ENCODE results near the gene MORN4.
A peak's percentile ranks its signal among the peaks of the same experiment; 100 is the strongest.

The MORN4 gene

DNA sequence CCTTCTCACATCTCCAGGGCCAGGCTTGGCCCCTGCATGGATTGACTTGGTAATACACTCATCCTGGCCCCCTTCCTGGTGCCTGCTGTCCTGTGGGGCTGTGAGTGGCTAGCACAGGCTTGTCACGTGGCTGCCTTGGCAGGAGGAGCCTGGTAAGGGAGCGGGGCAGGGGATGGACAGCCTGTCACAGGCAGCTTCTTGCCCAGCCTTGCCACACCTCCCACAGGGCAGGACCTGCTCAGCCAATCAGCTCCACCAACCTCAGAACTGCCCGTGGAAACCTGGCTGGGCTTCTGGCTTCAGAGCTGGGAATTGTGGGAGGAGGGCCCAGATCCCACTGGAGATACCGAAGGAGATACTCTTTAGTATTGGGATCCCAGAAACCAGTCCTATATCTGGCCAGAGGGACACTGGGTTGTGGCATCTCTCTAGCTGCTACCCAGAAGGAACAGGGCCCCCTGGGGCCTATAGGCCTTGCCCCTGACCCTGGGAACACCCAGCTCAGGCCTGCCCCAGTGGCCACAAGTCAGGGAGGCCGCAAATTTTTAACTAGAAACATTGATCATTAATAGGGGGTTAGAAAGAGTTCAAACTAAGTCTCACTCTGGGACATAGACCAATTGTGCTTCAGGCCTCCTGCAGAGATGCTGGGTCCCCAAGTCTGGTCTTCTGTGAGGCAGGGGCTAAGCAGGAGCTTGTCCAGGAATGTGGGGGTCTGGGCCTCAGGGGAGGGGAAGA, 49.1 kb downstream of the MORN4 start, which contains the start of gene HOGA1:
TSS of gene HOGA1 (plus strand) at position 330 of the 738 bp plus-strand sequence. CDS start at position 645, 315 bp downstream.
- POLR2A ChIA-PET, result interaction anchor here (1.1 to 1.2 kb wide), 2 partner anchors 12 to 56 kb away, joined by 3 read pairs; no protein-coding TSS in a partner anchor
- DNase-seq (ENCODE audit: extremely low spot score), result peak; percentile 53
- TF ChIP-seq, protein P1, sequence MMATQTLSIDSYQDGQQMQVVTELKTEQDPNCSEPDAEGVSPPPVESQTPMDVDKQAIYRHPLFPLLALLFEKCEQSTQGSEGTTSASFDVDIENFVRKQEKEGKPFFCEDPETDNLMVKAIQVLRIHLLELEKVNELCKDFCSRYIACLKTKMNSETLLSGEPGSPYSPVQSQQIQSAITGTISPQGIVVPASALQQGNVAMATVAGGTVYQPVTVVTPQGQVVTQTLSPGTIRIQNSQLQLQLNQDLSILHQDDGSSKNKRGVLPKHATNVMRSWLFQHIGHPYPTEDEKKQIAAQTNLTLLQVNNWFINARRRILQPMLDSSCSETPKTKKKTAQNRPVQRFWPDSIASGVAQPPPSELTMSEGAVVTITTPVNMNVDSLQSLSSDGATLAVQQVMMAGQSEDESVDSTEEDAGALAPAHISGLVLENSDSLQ (IDR thresholded peaks at IDR 0.05), result peak; percentile 72
- TF ChIP-seq FOXM1 (IDR thresholded peaks at IDR 0.05; ENCODE audit: borderline replicate concordance) (no peak), NFRKB (IDR thresholded peaks at IDR 0.05) (no peak), HDGF (IDR thresholded peaks at IDR 0.05; ENCODE audit: borderline replicate concordance) (no peak)
- CTCF ChIA-PET, result interaction anchor here (1.7 kb wide), 1 partner anchor 12 kb away, joined by 8 read pairs; the partner anchor contains the start of gene ANKRD2

DNA sequence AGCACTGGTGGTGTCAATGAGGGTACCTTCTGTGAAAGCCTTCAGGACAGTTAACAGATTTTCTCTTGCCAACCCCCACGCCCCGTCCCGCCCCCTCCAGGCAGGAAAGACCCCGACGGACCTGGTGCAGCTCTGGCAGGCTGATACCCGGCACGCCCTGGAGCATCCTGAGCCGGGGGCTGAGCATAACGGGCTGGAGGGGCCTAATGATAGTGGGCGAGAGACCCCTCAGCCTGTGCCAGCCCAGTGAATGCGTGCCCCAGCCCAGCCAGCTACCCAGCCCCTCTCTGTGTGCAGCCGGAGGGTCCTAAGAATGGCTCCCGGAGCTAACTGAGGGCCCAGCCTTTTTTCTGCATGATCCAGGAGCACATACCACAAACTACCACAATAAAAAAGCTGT, 49.8 kb downstream of the MORN4 start:
- DNase-seq (ENCODE audit: extremely low spot score), result no peak
- ChIA-PET CTCF (interaction anchor here (1.7 kb wide), 1 partner anchor 11 kb away, joined by 8 read pairs; the partner anchor contains the start of gene ANKRD2), POLR2A (interaction anchor here (1.2 kb wide), 1 partner anchor 13 kb away, joined by 3 read pairs; no protein-coding TSS in a partner anchor)
- TF ChIP-seq SP1 (IDR thresholded peaks at IDR 0.05), result no peak
- no peak for TF ChIP-seq CTBP1 (IDR thresholded peaks at IDR 0.05; ENCODE audit: borderline replicate concordance)
- TF ChIP-seq NFRKB (IDR thresholded peaks at IDR 0.05), result no peak
- TF ChIP-seq ARNT (IDR thresholded peaks at IDR 0.05), result no peak
- TF ChIP-seq, protein P1 (IDR thresholded peaks at IDR 0.05), result no peak
- no peak for TF ChIP-seq FOXM1 (IDR thresholded peaks at IDR 0.05; ENCODE audit: borderline replicate concordance)
- TF ChIP-seq HDGF (IDR thresholded peaks at IDR 0.05; ENCODE audit: borderline replicate concordance), result no peak

DNA sequence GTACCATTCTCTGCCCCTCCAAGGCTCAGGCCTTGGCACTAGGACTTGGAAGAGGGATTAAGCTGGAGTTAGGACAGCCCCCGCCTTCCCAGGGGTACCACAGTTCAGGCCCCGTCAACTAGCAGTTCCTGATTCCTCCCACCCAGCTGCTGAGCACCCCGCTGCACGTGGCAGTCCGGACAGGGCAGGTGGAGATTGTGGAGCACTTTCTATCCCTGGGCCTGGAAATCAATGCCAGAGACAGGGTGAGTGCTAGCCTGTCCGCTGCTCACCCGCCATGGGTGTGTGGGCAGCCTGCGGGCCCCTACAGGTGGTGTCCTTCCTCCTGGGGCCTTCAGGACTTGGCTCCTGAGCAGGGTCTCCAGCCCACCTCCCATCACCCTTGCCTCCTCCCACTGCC, 51.1 kb downstream of the MORN4 start:
- CTCF ChIA-PET, result no interaction called here
- no peak for TF ChIP-seq NFRKB (IDR thresholded peaks at IDR 0.05)
- no peak for TF ChIP-seq FOXA1 (IDR thresholded peaks at IDR 0.05)
- no peak for TF ChIP-seq SP1 (IDR thresholded peaks at IDR 0.05)
- TF ChIP-seq, protein P1 (IDR thresholded peaks at IDR 0.05), result no peak
- no peak for TF ChIP-seq LEF1 (IDR thresholded peaks at IDR 0.05; ENCODE audit: borderline replicate concordance)
- no peak for TF ChIP-seq CTBP1 (IDR thresholded peaks at IDR 0.05; ENCODE audit: borderline replicate concordance)
- TF ChIP-seq L3MBTL2 (conservative IDR thresholded peaks at IDR 0.05), result no peak
- no peak for TF ChIP-seq BHLHE40 (IDR thresholded peaks at IDR 0.05; ENCODE audit: borderline replicate concordance)
- TF ChIP-seq ZNF384 (IDR thresholded peaks at IDR 0.05), result no peak
- no peak for TF ChIP-seq ELF4 (IDR thresholded peaks at IDR 0.05)
- no peak for TF ChIP-seq HDGF (IDR thresholded peaks at IDR 0.05; ENCODE audit: borderline replicate concordance)
- TF ChIP-seq FOXK2 (IDR thresholded peaks at IDR 0.05), result no peak
- no peak for TF ChIP-seq ARNT (IDR thresholded peaks at IDR 0.05)
- no peak for TF ChIP-seq SUZ12 (IDR thresholded peaks at IDR 0.05)
- TF ChIP-seq TARDBP (IDR thresholded peaks at IDR 0.05), result no peak
- no peak for TF ChIP-seq FOXM1 (IDR thresholded peaks at IDR 0.05; ENCODE audit: borderline replicate concordance)
- DNase-seq (ENCODE audit: extremely low spot score), result no peak
- POLR2A ChIA-PET, result interaction anchor here (0.8 to 1.4 kb wide), 2 partner anchors 9 to 155 kb away, joined by 3 to 4 read pairs; partner anchors contain the start of gene ZFYVE27

DNA sequence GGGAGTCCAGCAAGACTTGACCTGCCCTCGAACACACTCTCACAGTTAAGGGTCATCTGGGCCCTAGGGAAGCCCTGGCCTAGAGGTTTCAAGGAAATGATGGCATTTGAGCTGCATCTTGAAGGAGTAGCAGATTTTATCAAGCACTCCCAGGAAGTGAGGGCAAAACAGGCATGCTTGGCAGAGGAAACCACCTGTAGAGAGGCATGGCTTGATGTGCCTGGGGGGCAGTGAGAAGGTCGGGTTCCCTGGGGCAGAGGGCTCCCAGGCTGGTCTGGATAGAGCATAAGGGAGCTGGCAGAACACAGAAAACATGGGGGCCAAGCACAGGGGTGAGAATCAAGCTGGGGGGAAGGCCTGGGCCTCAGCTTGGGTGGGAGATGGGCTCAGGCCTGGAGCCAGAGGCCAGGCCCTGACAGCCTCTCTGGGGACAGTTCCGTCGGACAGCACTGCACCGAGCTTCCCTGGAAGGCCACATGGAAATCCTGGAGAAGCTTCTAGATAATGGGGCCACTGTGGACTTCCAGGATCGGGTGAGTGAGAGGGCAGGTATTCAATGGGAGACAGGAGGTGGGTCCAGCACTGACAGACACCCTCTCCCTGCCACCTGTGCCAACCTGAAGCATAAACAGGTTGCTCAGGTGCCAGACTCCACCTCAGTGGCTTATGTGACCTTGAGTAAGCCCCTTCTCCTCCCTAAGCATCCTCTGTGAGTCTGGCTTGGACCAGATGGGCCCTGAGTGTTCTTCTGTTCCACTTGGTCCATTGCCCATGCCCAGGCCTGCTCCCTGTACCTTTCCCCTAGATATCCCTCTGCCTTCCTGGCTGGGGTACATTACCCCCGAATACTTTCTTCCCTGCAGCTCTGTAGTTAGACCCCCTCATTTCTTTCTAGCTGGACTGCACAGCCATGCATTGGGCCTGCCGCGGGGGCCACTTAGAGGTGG, 52.6 kb downstream of the MORN4 start:
- CTCF ChIA-PET, result interaction anchor here (1.2 kb wide), 1 partner anchor 8 kb away, joined by 3 read pairs; the partner anchor contains the start of gene ANKRD2
- POLR2A ChIA-PET, result interaction anchor here (1.4 kb wide), 1 partner anchor 10 kb away, joined by 4 read pairs; no protein-coding TSS in a partner anchor
- no peak for DNase-seq (ENCODE audit: extremely low spot score)
- TF ChIP-seq FOXK2 (IDR thresholded peaks at IDR 0.05) (no peak), SP1 (IDR thresholded peaks at IDR 0.05) (no peak), LEF1 (IDR thresholded peaks at IDR 0.05; ENCODE audit: borderline replicate concordance) (no peak), HDGF (IDR thresholded peaks at IDR 0.05; ENCODE audit: borderline replicate concordance) (no peak), BHLHE40 (IDR thresholded peaks at IDR 0.05; ENCODE audit: borderline replicate concordance) (no peak), CTBP1 (IDR thresholded peaks at IDR 0.05; ENCODE audit: borderline replicate concordance) (no peak), FOXA1 (IDR thresholded peaks at IDR 0.05) (no peak), SUZ12 (IDR thresholded peaks at IDR 0.05) (no peak), ELF4 (IDR thresholded peaks at IDR 0.05) (no peak), TARDBP (IDR thresholded peaks at IDR 0.05) (no peak), L3MBTL2 (conservative IDR thresholded peaks at IDR 0.05) (no peak), ARNT (IDR thresholded peaks at IDR 0.05) (no peak), ZNF384 (IDR thresholded peaks at IDR 0.05) (no peak), NFRKB (IDR thresholded peaks at IDR 0.05) (no peak)
- TF ChIP-seq, protein P1 (IDR thresholded peaks at IDR 0.05), result no peak
